Measurements from ENCODE around the gene CHTOP. TPM values are rescaled to one million over a fixed set of nuclear protein-coding genes. Genes with fewer than 3 reads are reported as not detected.

Gene CHTOP
- total and polyA plus RNA-seq, 2 of the 13 experiments (the other 11 are each of a cell fraction or from before 2014, with no cell fraction given) = 38.0 to 51.9 TPM

DNA sequence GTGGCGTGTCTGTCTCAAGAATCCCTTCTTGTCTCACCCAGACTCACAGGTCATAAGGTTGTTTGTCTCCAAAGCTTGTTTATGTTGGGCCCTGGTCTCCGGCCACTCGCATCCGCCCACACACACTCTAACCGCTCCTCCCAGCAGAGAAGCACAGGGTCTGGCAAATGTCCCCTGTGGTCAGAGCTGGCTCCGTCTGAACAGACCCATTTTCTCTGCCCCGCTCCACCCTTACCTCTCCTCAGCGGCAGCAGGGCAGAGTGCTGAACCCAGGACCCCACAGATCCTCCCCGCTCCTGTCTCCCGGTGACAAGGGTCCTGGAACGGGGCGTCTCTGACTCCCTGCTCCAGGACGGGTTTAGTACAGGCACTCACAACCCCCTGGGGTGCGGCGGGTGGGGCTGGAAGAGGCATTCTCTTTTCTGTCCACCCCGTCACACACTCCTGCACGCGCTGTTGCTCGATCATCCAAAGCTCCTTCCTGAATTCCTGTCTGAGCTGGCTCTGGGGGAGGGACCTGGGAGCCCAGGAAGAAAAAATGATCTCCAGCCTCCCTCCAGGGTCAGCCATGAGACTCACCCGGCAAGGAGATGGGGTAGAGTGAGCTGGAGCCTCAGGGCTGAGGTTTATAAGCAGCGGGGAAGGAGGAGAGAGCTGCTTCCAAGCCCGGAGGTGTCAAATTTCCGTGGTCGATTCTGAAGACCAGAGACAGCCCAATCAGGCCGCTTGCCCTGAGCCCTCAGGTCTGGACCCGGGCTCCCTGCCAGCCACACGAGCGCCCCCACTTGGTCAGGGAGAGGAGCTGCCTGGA lies 6.8 kb upstream of the CHTOP start, which contains the start of gene S100A13 (continued):
- TF ChIP-seq, protein P1, sequence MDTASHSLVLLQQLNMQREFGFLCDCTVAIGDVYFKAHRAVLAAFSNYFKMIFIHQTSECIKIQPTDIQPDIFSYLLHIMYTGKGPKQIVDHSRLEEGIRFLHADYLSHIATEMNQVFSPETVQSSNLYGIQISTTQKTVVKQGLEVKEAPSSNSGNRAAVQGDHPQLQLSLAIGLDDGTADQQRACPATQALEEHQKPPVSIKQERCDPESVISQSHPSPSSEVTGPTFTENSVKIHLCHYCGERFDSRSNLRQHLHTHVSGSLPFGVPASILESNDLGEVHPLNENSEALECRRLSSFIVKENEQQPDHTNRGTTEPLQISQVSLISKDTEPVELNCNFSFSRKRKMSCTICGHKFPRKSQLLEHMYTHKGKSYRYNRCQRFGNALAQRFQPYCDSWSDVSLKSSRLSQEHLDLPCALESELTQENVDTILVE (CRISPR knock-in tag; IDR thresholded peaks at IDR 0.05) = no peak
- TF ChIP-seq ZNF549 (CRISPR knock-in tag; IDR thresholded peaks at IDR 0.05) = no peak
- TF ChIP-seq MEIS2 (CRISPR knock-in tag; IDR thresholded peaks at IDR 0.05) = peak; percentile 30; the same call in 1 of the 2 replicates

DNA sequence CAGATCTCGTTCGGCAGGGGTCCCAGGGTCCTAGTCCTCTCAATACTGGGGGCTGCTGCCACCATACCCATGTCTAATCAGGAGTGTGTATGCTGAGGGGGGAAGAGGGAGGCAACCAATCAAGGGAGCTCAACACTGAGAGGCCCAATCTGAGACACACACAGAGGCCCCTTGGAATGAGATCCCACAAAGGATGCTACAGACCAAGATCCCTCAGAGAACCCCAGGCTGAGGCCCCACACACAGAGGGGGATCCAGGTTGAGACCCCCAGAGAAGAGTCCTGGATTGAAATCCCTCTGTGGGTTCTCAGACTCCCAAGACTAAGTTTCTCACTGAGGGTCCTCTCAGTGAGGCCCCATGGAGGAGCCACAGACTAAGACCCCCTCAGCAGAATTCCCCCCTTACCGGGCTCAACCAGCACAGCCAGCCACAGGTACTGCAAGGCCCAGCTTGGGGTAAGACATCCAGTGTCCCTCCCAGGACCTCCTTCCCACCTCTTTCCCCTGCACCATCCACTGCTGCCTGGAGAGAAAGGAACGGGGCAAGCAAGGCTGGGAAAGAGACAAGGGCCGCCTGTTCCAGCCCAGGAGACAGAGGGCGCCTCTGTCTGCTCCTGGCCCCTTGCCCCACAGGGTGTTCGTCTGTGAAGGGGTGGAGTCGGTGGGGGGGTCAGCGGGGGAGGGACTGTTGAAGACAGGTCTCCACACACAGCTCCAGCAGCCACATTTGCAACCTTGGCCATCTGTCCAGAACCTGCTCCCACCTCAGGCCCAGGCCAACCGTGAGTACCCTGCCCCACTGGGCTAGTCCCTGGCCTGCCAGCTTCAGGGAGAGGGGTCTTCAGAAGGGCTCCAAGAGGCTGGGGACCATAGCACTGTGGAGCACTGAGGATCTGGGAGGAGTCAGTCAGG lies 5.9 kb upstream of the CHTOP start, which contains the start of gene S100A1:
Gene S100A1 (plus strand): TSS at position 720 of the 912 bp plus-strand sequence. CDS start 2,088 bp downstream, outside the sequence.
- BruUV-seq (replicated peaks) = no TSS peak
- no peak for FAIRE-seq
- in situ Hi-C loops (cut with HindIII; ENCODE audit: extremely low pct_ligation_motif_present, low pct_unique_long_range_greater_than_20kb) = loop anchor here (5.0 kb wide), 2 partner anchors 56 to 121 kb away; no protein-coding TSS in a partner anchor
- TF ChIP-seq, protein P2, sequence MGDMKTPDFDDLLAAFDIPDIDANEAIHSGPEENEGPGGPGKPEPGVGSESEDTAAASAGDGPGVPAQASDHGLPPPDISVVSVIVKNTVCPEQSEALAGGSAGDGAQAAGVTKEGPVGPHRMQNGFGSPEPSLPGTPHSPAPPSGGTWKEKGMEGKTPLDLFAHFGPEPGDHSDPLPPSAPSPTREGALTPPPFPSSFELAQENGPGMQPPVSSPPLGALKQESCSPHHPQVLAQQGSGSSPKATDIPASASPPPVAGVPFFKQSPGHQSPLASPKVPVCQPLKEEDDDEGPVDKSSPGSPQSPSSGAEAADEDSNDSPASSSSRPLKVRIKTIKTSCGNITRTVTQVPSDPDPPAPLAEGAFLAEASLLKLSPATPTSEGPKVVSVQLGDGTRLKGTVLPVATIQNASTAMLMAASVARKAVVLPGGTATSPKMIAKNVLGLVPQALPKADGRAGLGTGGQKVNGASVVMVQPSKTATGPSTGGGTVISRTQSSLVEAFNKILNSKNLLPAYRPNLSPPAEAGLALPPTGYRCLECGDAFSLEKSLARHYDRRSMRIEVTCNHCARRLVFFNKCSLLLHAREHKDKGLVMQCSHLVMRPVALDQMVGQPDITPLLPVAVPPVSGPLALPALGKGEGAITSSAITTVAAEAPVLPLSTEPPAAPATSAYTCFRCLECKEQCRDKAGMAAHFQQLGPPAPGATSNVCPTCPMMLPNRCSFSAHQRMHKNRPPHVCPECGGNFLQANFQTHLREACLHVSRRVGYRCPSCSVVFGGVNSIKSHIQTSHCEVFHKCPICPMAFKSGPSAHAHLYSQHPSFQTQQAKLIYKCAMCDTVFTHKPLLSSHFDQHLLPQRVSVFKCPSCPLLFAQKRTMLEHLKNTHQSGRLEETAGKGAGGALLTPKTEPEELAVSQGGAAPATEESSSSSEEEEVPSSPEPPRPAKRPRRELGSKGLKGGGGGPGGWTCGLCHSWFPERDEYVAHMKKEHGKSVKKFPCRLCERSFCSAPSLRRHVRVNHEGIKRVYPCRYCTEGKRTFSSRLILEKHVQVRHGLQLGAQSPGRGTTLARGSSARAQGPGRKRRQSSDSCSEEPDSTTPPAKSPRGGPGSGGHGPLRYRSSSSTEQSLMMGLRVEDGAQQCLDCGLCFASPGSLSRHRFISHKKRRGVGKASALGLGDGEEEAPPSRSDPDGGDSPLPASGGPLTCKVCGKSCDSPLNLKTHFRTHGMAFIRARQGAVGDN (CRISPR knock-in tag; IDR thresholded peaks at IDR 0.05) = no peak; the same call in none of the 2 replicates
- TF ChIP-seq ERF (CRISPR knock-in tag; IDR thresholded peaks at IDR 0.05) = no peak
- no peak for TF ChIP-seq PRPF4 (IDR thresholded peaks at IDR 0.05; ENCODE audit: low read depth, low read length, poor library complexity, severe bottlenecking)
- TF ChIP-seq GATA4 (IDR thresholded peaks at IDR 0.05; ENCODE audit: borderline replicate concordance, low read depth) = 0 out of 2 replicates have a peak, but pooled peaks have one; percentile 30
- no peak for TF ChIP-seq ZNF652 (CRISPR knock-in tag; IDR thresholded peaks at IDR 0.05; ENCODE audit: borderline replicate concordance, low read depth)
- TF ChIP-seq, protein P3, sequence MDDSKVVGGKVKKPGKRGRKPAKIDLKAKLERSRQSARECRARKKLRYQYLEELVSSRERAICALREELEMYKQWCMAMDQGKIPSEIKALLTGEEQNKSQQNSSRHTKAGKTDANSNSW (CRISPR knock-in tag; IDR thresholded peaks at IDR 0.05; ENCODE audit: borderline replicate concordance) = no peak
- TF ChIP-seq PLRG1 (conservative IDR thresholded peaks at IDR 0.05) = no peak
- peak; percentile 2 for TF ChIP-seq ASH2L (IDR thresholded peaks at IDR 0.05; ENCODE audit: insufficient read length, low read depth, low read length)
- TF ChIP-seq STAT5B (CRISPR knock-in tag; IDR thresholded peaks at IDR 0.05) = no peak

More for the DNA sequence above, 5.9 kb upstream of the CHTOP start, which contains the start of gene S100A1:
- WGBS (ENCODE audit: low lambda C conversion rate) = 4% methylated on average over 8 of the region's 10 CpGs
- Histone ChIP-seq H3K4me3 (replicated peaks in 1 of 3; ENCODE audit: insufficient read depth in 1 of 3, low read depth in 2 of 3, low read length in 3 of 3) (peak within 1 kb of the TSS; percentile 72 to 84 (median 74)), H3K27me3 (ENCODE audit: control insufficient read depth in 1 of 2, insufficient read depth in 2 of 2, low read length in 2 of 2) (no peaks in the 10 kb centered on the region), H3K36me3 (replicated peaks in 1 of 2; ENCODE audit: control insufficient read depth in 1 of 2, insufficient read depth in 2 of 2, low read length in 2 of 2) (peaks cover 0 to 2% of the 10 kb centered on the region in 2 experiments; a peak in 2 of 5 replicates), H4K20me1 (ENCODE audit: insufficient read depth, low read length) (no peaks in the 10 kb centered on the region), H2AFZ (ENCODE audit: low read length) (peak within 1 kb of the TSS; percentile 63), H3K9ac (ENCODE audit: insufficient read depth, low read depth, low read length) (peak within 1 kb of the TSS; percentile 78), H3K4me2 (ENCODE audit: low read depth, low read length) (peak within 1 kb of the TSS; percentile 91), H3K79me2 (ENCODE audit: insufficient read depth, low read length) (peaks cover 34% of the 10 kb centered on the region), H3K27ac (ENCODE audit: extremely low read length, insufficient read depth, low read length) (peak within 1 kb of the TSS; percentile 87), H3K4me1 (ENCODE audit: insufficient read depth, low read length) (peaks cover 63% of the 10 kb centered on the region), H3K9me3 (ENCODE audit: low read length) (no peaks in the 10 kb centered on the region)
- POLR2A ChIA-PET = interaction anchor here (0.6 to 15.2 kb wide), 30 partner anchors 9 to 359 kb away, joined by 3 to 390 read pairs (median 6); partner anchors contain the start of genes INTS3, S100A14, S100A16 and S100A6
- peak; percentile 72 for DNase-seq (ENCODE audit: low spot score)
- CTCF ChIA-PET (ENCODE audit: low intra/inter-chr PET ratio, low total read pairs) = interaction anchor here (1.4 to 2.0 kb wide), 3 partner anchors 55 to 118 kb away, joined by 5 to 18 read pairs (median 7); no protein-coding TSS in a partner anchor
- peak; percentile 68 for ATAC-seq
- intact Hi-C loops (cut with micrococcal nuclease; ENCODE audit: unreplicated experiment) = loop anchor here (1.0 to 5.0 kb wide), 3 partner anchors 19 to 116 kb away; no protein-coding TSS in a partner anchor

Data from HepG2 (cell line).